Left renal pelvis (tissue), 4 donors: ENCODE results near the gene TIGD6. TPM values are rescaled to one million over a fixed set of nuclear protein-coding genes. Genes with fewer than 3 reads are reported as not detected.
"Not testable (repeated sequence)": the region's sequence is repeated elsewhere in the genome, so short reads cannot be mapped to it uniquely, and the experiment has no call there.

ENCODE experiments used
- DNase-seq, 4 donors: peaks; one replicate each; pipeline ENCODE4 v3.0.0-alpha.2; 2013; ENCODE audit warnings: low read depth in 4 of 4, low spot score in 3 of 4
- polyA plus RNA-seq, 4 donors: library from polyadenylated mRNA; unstranded; fragments of 120-200 nt; gene quantifications; one replicate each; pipeline ENCODE4 v1.2.1, GENCODE V29; 2013; ENCODE audit not compliant: insufficient read length in 4 of 4

Gene TIGD6
- 1 to 10 TPM; 3.6 to 8.2 (median 5.7) TPM for polyA plus RNA-seq

DNA sequence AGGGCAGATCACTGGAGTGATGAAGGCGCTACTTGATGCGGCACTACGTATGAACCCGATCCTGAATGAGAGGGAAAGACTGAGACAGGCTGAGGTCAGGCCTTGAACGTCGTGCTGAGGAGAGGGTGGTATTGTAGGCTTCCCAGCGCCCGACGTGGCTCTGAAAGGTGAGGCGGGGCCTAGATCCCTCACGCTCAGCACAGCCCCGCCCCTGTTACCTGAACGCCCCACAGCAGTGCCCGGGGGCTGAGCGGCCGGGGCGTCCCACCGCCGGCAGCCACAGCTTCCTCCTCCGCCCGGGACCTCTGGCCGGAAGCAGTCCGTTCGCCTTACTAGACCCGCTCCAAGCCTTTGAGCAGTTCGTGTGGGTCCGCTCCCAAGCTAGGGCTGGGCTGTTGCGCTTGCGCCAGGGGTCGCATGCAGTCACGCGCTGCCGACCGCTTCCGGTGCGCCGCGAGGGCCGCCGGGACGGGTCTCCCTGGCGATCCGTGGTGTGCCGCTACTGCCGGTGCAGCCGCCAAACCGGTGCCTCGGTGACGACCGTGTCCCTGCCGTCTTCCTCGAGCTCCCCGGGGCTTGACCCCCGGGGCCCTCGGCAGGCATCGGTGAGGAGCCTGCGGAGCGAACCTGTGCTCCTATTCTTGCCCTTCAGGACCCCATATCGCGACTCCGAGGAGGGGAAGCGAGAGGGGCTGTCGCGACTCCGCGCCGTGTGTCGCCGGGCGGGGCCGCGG, at the start of gene TIGD6, which contains the start of gene HMGXB3:
Gene TIGD6, minus strand, starts transcription at position 399 of the 734 bp plus-strand sequence. CDS start 4,306 bp downstream, outside the sequence.
Gene HMGXB3, plus strand, starts transcription at position 484 of the 734 bp plus-strand sequence. CDS start 4,114 bp downstream, outside the sequence.
- DNase-seq: peak; percentile 82 to 91 (median 84)

DNA sequence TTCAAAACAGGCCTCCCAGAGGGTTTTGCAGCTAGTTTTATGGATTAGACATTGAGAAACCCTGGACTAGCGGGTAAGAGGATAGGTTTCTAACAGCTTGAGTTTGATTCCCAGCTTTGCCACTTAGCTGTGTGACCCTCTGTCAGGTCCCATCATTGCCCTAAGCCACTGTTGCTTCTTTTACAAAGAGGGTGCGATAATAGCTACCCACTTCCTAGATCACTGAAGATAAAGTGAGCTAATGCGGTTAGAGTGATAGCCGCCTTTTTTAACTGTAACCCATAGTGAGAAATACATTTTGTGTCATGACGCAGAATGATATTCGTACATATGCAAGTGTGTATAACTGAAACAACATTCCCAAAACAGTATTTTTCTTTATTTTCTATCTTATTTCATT, 45.6 kb upstream of the TIGD6 start:
- no peak for DNase-seq

- DNase-seq: no peak
Measured at GRCh38 chr5:150045549-150045948, 45.1 kb upstream of the TIGD6 start.

- DNase-seq: no peak
Measured at GRCh38 chr5:150044712-150045111, 44.3 kb upstream of the TIGD6 start.

DNA sequence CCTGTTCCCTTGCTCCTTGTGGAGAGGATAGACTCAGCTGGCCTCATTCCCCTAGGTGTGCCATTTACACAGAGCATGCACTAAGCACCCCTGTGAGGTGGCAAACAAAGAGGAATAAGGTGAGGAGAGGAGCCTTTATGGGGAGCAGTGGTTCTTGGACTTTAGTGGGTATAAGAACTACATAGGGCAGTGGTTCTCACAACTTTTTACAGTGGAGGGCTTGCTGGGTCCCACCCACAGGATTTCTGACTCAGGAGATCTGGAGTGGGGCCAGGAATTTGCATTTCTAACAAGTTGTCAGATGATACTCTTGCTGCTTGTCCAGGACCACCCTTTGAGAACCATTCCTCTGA, 43.9 kb upstream of the TIGD6 start:
- no peak for DNase-seq

DNA sequence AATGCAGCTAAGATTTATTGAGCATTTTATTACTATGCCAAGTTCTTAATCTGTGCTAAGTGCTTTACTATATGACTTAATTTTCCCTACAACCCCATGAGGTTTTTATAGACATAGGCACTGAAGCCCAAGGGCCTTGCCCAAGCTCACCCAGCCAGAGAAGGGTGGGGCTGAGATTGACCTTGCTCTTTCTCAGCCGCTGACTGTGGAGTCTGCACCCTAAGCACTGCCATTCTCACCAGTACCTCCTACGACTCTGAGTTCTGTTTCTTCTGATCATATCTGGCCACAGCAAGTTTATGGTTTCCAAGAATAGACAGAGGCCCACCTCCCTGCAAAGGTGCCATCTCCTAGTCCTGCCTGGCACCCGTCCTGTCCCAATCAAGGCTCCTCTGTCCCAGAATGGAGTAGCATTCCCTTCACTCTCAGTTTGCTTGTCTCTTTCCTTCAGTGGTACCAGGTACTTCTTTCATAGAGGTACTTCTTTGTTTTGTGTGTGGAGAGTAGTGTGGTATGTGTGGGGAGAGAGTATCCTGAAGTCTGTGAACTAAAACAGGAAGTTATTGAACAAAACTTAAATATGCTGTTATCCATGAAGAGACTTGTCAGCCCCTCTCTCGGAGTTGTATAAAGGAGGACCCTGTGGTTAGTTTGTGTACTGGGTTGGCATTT, 43.3 kb upstream of the TIGD6 start:
- no peak for DNase-seq

DNA sequence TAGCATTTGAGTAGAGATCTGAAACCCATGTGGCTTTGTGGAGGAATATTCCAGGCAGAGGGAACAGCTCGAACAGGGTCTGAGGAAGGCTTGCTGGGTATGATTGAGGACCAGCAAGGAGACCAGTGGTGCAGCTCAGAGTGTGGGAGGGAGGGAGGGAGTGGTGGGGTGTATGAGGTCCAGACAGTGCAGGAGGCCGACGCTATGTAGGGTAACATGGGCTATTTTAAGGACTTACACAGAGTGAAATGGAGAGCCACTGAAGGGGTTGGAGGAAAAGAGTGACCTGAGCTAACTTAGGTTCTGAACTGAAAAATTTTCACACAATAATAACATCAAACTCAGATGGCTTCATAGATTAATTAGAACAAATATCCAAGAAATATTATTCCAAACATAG, 42.0 kb upstream of the TIGD6 start:
- DNase-seq: no peak

DNA sequence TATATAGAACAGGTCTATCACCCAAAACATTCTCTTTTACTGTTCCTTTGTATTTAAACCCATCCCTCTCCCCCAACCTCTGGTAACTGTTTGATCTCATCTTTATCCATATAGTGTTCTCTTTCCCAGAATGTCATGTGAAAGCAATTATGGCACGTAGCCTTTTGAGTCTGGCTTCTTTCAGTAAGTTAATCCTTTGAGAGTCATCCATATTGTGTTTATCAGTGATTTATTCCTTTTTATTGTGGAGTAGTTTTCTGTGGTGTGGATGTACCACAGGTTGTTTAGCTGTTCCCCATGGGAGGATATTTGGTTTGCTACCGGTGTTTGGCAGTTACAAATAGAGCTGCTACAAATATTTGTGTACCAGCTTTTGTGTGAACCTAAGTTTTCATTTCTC, 38.1 kb upstream of the TIGD6 start:
- no peak for DNase-seq

DNA sequence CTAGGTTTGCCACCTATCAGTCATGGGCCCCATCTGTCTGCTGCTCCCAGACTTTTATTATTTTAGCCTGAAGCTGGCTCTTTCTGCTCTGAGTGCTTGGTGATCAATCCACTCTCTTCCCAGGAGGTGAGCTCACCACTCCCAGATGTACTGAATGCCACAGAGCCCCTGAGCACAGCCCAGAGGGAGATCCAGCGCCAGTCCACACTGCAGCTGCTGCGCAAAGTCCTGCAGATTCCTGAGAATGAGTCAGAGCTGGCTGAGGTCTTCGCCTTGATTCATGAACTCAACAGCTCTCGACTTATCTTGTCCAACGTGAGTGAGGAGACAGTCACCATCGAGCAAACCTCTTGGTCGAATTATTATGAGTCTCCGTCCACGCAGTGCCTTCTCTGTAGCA, 36.1 kb upstream of the TIGD6 start:
- DNase-seq: no peak

DNA sequence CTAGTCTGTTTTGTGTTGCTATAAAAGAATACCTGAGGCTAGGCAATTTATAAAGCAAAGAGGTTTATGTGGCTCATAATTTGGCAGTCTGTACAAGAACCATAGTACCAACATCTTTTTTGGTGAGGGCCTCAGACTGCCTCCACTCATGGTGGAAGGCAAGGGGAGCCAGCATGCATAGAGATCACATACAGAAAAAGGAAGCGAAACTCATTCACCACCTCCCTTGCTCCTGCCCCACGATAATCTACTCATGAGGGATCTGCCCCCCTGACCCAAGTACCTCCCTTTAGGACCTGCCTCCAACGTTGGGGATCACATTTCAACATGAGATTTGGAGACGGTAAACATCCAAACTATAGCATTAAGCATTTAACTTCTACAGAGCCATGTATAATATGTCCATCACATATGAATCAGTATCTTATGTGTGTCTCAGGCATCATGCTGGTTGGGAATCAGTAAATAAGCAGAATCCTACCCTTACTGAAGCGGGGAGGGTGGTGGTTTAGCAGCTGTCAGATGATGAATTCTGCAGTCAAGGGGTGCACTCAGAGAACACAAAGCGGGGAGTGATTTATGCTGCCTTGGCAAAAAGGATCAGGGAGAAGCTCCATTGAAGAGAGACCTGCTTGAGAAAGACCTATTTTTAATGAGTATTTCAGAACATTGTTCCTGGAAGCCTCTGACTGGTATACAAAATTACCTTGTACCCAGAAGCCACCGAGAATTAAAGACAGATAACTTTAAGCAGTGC, 34.9 kb upstream of the TIGD6 start:
- no peak for DNase-seq

DNA sequence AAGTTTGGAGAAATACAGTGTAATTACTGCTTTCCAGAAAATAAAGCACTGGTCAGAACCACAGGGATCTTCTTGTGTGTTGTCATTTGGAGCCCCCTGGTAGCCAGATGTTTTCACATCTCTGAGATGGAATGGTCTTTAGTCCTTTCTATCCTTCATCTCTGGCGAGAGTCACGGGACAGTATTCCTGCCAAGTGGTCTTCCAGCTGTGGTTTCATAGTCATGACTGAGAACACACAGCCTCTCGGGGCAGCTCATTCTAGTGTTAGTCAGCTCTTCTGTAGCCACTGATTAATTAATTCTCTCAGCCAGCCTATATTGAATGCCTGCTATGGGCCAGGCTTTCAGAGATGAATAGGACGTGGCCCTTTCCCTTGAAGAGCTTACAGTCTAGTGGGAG, 34.2 kb upstream of the TIGD6 start:
- no peak for DNase-seq

DNA sequence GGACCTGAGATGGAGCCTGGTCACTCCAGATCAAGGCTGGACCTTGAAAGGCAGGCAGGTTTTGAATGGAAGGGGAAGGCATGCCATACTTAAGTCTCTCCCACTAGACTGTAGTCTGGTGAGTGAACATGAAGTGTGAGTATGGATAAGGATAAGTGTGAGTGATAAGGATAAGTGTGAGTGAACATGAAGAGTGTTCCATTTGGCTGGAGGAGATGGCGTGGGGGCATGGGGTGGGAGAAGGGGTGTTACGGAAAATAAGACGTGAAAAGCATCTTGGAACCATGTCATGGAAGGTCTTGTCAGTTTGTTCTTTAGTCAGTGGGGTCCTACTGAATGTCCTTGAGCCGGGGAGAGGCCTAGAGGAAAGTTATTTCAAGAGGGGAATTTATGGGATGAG, 32.9 kb upstream of the TIGD6 start:
- DNase-seq: no peak

GRCh38 chr5:150028047-150028446, 27.6 kb upstream of the TIGD6 start:
- DNase-seq: not testable (repeated sequence)

GRCh38 chr5:150026682-150027172, 26.3 kb upstream of the TIGD6 start:
- no peak for DNase-seq

- no peak for DNase-seq
Measured at GRCh38 chr5:150024346-150024984, 24.0 kb upstream of the TIGD6 start.

DNA sequence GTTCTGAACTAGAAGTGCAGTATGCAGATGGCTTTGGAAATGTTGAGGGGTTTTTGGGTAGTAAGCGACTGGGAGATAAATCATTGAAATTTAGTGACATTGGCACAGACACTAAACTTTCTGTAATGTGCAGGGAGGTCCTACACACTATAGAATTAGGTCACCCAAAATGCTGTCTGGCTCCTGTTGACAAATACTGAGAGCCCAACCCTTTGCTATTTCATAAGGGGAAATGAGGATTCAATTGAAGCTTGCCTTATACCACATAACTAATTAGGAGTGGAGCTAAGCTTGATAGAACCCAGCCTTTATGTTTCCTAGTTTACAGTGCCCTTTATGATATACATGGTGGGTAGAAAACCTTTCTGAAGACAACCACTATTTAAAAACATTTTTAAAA, 22.7 kb upstream of the TIGD6 start:
- DNase-seq: no peak

- no peak for DNase-seq
Measured at GRCh38 chr5:150022681-150023080, 22.2 kb upstream of the TIGD6 start.

GRCh38 chr5:150022158-150022531, 21.7 kb upstream of the TIGD6 start:
- no peak for DNase-seq

DNA sequence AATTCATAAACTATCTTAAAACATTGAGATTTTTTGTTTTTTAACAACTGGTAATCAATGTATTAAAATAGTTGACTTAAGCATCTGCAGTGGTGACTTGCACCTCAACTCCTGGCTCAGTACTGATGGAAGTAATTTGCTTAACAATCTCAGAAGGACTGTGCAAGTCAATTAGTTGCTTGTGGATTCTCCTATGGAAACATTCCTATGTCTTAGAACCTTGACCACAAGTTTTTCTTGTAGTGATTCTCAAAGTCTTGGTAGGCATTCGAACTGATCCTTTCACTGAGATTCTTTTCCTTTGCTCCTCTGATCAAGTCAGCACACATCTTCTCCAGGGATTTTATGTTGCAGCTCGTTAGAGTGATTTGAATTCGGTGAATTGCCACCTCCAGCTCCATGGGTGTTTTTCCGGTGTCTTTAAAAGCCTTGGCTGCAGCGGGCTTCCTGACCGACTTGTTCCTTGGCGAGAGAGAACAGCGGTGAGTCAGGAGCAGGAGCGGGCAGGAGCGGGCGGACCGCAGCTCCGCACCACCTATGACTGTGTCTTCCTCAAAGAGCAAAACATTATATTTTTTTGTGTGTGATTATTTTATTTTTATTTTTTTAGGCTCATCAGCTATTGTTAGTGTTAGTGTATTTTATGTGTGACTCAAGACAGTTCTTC, 21.2 kb upstream of the TIGD6 start:
- no peak for DNase-seq

DNA sequence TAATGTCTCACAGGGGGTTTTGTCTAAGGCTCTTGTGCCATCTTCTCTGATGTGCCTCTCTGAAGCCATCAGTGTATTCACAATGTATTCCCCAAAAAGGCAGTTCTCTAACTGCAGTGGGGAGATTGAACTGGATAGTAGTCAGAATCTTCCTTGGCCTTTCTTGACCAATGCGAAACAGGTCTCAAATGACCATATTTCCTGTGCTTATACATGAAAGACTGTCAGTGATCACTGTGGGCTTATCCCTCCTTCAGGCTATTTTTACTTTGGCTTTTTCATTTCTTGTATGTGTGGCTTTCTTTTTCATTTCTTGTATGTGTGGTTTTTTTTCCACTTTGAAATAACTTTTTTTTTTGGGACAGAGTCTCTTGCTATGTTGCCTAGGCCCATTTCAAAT, 19.8 kb upstream of the TIGD6 start:
- DNase-seq: no peak
